Memory B cell (primary cell): Measurements from ENCODE around the gene LEKR1.
"Not testable (repeated sequence)": the region's sequence is repeated elsewhere in the genome, so short reads cannot be mapped to it uniquely, and the experiment has no call there.

Source experiments
- ATAC-seq: fragments of 150-1000 bp; cut with Tn5 transposase; 2 replicates; pipeline ENCODE4 v1.10.0; 2021; ENCODE audit warnings: low read depth, mild to moderate bottlenecking, moderate library complexity
- DNase-seq, 2 donors: peaks; one replicate each; pipeline ENCODE4 v3.0.0; 2022; ENCODE audit warnings: low spot score in 2 of 2
- H3K27ac Mint-ChIP-seq: one replicate; pipeline ENCODE4 v1.8.0; 2022; ENCODE audit warnings: mild to moderate bottlenecking, moderate library complexity, mixed read lengths
- H3K27me3 Mint-ChIP-seq: one replicate; pipeline ENCODE4 v1.8.0; 2022; ENCODE audit warnings: mixed read lengths
- H3K36me3 Mint-ChIP-seq: one replicate; pipeline ENCODE4 v1.8.0; 2022; ENCODE audit warnings: mild to moderate bottlenecking, mixed read lengths
- H3K4me1 Mint-ChIP-seq: one replicate; pipeline ENCODE4 v1.8.0; 2022; ENCODE audit warnings: mixed read lengths
- H3K4me3 Mint-ChIP-seq: one replicate; pipeline ENCODE4 v1.8.0; 2022; ENCODE audit warnings: mild to moderate bottlenecking, moderate library complexity, mixed read lengths
- H3K9me3 Mint-ChIP-seq: one replicate; pipeline ENCODE4 v1.8.0; 2022; ENCODE audit warnings: mixed read lengths

The LEKR1 gene

DNA sequence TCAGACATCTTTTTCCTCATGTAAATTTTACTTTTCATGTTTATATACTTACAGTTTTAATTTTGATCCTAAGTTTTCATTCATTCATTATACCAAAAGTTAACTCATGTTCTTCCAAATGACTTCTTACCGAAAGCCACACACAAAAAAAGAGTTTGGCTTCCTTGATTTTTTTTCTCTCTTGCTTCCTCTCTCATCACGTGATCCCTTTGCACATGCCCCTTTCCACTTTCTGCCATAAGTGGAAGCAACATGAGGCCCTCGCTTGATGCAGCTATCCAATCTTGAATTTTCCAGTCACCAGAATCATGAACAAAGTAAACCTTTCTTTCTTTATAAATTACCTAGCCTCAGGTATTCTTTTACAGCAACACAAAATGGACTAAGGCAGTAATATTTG lies 93.7 kb downstream of the LEKR1 start:
- H3K36me3 Mint-ChIP-seq = peaks cover 8% of the 10 kb centered on the region
- H3K27me3 Mint-ChIP-seq = no peaks in the 10 kb centered on the region
- peaks cover 4% of the 10 kb centered on the region for H3K9me3 Mint-ChIP-seq
- H3K4me3 Mint-ChIP-seq = no peak overlapping the region
- ATAC-seq (no peak), DNase-seq (no peak)
- H3K4me1 Mint-ChIP-seq = no peaks in the 10 kb centered on the region
- H3K27ac Mint-ChIP-seq = no peak overlapping the region

DNA sequence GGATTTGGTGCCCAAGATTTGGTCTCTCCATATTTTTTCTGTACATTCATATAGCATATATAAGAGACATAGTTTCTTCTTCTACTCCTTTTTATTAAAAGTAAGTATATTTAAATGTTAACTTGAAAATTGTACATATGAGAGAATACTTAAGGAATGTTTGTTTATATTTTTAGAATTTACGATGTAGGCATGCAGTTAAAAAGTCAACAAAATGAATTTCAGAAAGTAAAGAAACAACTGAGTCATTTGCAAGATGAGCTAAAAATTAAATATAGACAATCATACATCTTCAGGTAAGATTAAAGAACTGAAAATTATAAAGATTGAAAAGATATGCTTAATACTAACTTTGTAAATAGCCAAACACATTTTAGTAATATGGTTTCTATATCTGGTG lies 94.2 kb downstream of the LEKR1 start:
- DNase-seq = no peak
- peaks cover 7% of the 10 kb centered on the region for H3K36me3 Mint-ChIP-seq
- no peak overlapping the region for H3K27ac Mint-ChIP-seq
- H3K4me3 Mint-ChIP-seq = no peak overlapping the region
- no peak for ATAC-seq
- no peaks in the 10 kb centered on the region for H3K4me1 Mint-ChIP-seq
- H3K27me3 Mint-ChIP-seq = no peaks in the 10 kb centered on the region
- H3K9me3 Mint-ChIP-seq = peaks cover 4% of the 10 kb centered on the region

DNA sequence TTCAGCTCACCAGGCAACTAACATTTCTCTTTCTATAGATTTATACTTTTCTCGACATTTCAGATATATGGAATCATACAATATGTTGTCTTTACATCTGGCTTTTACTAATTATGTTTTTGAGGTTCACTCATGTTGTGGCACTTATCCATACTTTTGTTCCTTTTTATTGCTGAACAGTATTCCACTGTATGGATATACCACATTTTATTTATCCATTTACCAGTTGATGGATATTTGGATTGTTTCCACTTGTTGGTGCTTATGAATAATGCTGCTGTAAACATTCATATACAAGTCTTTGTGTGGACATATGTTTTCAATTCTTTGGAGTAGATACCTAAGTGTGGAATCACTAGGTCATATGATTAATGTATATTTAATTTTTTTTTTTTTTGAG lies 97.2 kb downstream of the LEKR1 start:
- peaks cover 7% of the 10 kb centered on the region for H3K9me3 Mint-ChIP-seq
- H3K36me3 Mint-ChIP-seq = peaks cover 7% of the 10 kb centered on the region
- ATAC-seq = no peak
- no peaks in the 10 kb centered on the region for H3K4me1 Mint-ChIP-seq
- no peak for DNase-seq
- no peaks in the 10 kb centered on the region for H3K27me3 Mint-ChIP-seq
- no peak overlapping the region for H3K27ac Mint-ChIP-seq
- no peak overlapping the region for H3K4me3 Mint-ChIP-seq

DNA sequence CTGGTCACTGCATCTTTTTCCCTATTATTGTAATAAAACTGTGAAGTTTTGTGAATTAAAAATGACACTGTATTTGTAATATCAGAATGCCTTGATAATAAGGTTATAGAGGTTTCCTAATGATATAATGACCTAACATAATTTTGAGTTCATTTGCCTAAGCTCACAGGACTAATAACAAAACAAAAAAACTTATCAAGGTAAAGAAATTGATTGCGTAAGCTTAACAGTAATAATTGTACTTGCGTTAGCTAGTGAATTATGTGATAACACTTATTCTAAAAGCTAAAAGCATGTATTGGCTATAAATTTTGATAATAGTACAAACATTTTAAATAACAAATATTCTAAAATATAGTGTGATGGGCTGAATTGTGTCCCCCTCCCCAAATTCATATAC lies 112.6 kb downstream of the LEKR1 start:
- no peaks in the 10 kb centered on the region for H3K36me3 Mint-ChIP-seq
- H3K27ac Mint-ChIP-seq = no peak overlapping the region
- no peaks in the 10 kb centered on the region for H3K27me3 Mint-ChIP-seq
- no peak overlapping the region for H3K4me3 Mint-ChIP-seq
- no peak for ATAC-seq
- DNase-seq = no peak
- H3K9me3 Mint-ChIP-seq = no peaks in the 10 kb centered on the region
- H3K4me1 Mint-ChIP-seq = no peaks in the 10 kb centered on the region

DNA sequence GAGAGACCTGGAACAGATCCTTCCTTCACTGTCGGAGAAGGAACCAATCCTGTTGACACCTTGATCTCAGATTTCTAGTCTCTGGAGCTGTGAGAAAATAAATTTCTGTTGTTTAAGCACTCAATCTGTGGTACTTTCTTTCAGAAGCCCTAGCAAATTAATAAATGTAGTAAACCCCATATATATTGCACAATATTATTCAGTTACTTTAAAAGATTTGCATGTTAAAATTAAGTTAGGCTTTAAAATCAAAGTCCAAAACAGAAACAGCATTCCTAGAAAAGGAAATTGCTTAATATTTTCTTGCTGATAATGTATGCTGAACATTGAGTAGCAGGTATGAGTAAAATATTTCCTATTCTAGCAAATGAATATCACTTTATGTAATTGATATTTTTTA lies 113.2 kb downstream of the LEKR1 start:
- no peak overlapping the region for H3K27ac Mint-ChIP-seq
- H3K27me3 Mint-ChIP-seq = no peaks in the 10 kb centered on the region
- no peaks in the 10 kb centered on the region for H3K36me3 Mint-ChIP-seq
- H3K4me3 Mint-ChIP-seq = no peak overlapping the region
- no peaks in the 10 kb centered on the region for H3K9me3 Mint-ChIP-seq
- H3K4me1 Mint-ChIP-seq = no peaks in the 10 kb centered on the region
- ATAC-seq (no peak), DNase-seq (no peak)

DNA sequence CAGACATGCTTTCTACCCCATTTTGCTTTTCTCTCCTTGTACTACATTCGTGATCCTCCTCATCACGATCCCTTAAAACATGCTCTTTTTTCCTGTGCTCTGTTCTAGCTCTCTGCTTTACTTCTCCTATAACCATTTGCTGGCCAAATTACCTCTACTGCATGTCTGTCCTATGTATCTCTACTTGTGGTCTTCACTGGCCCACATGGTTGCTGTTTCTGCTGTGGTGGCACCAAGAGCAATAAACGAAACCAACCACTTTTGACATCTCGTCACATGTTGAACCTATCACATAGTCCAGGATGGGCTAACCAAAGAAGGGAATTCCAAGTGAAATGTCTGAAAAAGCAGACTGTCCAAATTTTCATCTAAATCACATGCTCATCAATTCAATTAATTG lies 115.2 kb downstream of the LEKR1 start:
- Mint-ChIP-seq H3K36me3 (no peaks in the 10 kb centered on the region), H3K9me3 (no peaks in the 10 kb centered on the region), H3K27me3 (no peaks in the 10 kb centered on the region), H3K4me1 (no peaks in the 10 kb centered on the region), H3K27ac (no peak overlapping the region), H3K4me3 (no peak overlapping the region)
- ATAC-seq = no peak
- no peak for DNase-seq

DNA sequence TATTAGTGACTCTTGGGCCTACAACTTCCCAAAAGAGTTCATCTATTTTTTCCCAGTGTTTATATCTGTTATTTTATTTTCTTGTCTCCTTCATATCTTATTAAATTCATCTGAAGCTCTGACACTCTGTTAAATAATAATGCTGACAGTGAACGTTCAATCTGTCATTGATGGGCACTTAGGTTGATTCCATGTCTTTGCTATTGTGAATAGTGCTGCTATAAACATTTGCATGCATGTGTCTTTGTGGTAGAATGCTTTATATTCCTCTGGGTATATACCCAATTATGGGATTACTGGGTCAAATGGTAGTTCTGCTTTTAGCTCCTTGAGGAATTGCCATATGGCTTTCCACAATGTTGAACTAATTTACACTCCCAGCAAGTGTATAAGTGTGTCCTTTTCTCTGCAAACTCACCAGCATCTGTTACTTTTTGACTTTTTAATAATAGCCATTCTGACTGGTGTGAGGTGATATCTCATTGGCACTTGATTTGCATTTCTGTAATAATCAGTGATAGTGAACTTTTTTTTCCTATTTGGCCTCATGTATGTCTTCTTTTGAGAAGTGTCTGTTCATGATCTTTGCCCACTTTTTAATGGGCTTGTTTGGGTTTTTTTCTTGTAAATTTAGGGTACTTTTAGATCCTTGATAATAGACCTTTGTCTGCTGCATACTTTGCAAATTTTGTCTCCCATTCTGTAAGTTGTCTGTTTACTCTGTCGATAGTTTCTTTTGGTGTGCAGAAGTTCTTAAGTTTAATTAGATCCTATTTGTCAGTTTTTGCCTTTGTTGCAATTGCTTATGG lies 122.5 kb downstream of the LEKR1 start:
- no peaks in the 10 kb centered on the region for H3K9me3 Mint-ChIP-seq
- H3K27me3 Mint-ChIP-seq = no peaks in the 10 kb centered on the region
- no peak overlapping the region for H3K27ac Mint-ChIP-seq
- no peak overlapping the region for H3K4me3 Mint-ChIP-seq
- peaks cover 6% of the 10 kb centered on the region for H3K4me1 Mint-ChIP-seq
- ATAC-seq (no peak), DNase-seq (no peak)
- no peaks in the 10 kb centered on the region for H3K36me3 Mint-ChIP-seq

DNA sequence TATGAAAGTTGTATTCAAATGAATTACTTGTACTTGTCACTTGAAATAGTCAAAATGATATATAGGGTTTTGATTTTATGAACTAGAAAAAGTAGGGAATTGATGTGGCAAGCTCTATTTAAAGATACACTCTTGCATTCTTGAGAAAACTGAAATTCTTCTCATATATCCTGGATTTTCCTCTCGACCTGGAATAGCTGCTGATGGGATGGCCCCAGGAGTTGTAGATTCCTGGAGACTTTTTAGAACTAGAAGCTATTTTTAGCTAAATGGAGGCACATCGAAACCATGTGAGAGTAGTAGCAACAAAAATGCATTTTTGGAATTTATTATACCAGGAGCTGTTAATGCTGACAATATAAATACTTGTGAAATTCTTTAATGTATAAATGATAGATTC lies 125.9 kb downstream of the LEKR1 start:
- Mint-ChIP-seq H3K9me3 (no peaks in the 10 kb centered on the region), H3K27ac (no peak overlapping the region), H3K36me3 (no peaks in the 10 kb centered on the region), H3K4me1 (peaks cover 11% of the 10 kb centered on the region), H3K4me3 (no peak overlapping the region), H3K27me3 (peaks cover 6% of the 10 kb centered on the region)
- ATAC-seq (no peak), DNase-seq (no peak)

DNA sequence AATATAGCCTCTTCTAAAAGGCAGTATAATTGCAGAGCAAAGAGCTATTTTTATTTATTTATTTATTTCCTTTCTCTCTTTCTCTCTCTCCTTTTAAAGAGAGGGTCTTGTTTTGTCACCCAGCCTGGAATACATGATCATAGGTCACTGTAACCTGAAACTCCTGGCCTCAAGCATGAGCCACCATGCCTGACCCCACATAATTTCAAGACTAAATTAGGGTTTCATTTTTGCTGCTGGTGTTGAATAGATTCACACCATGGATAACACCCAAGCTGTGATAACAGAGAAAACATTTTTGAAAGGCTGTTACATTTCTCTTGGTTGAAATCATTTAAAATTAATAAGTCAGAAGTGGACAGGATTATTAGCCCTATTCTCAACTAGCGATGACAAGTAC lies 131.6 kb downstream of the LEKR1 start:
- Mint-ChIP-seq H3K27me3 (peaks cover 6% of the 10 kb centered on the region), H3K36me3 (no peaks in the 10 kb centered on the region), H3K4me1 (peaks cover 8% of the 10 kb centered on the region), H3K4me3 (no peak overlapping the region), H3K9me3 (no peaks in the 10 kb centered on the region), H3K27ac (no peak overlapping the region)
- no peak for DNase-seq
- no peak for ATAC-seq

DNA sequence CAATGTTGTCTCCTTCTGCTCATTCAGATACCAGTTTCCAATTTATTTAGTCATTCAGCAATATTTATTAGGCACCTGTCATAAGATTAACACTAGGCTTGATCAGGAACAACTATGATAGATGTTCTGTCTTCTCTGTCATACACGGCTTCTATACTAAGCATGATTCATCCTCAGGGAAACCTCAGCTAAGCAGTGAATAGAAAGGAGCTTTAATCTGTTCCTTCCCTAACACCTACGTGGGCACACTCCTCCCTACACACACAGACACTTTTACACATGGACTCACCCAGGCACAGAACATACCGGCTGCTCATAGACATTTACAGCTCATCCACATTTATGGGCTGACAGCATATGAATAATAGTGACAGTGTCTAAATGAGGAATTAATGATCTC lies 136.9 kb downstream of the LEKR1 start:
- Mint-ChIP-seq H3K4me3 (no peak overlapping the region), H3K4me1 (peaks cover 3% of the 10 kb centered on the region), H3K9me3 (peaks cover 1% of the 10 kb centered on the region), H3K27me3 (peaks cover 3% of the 10 kb centered on the region), H3K36me3 (peaks cover 2% of the 10 kb centered on the region), H3K27ac (no peak overlapping the region)
- ATAC-seq (no peak), DNase-seq (no peak)

DNA sequence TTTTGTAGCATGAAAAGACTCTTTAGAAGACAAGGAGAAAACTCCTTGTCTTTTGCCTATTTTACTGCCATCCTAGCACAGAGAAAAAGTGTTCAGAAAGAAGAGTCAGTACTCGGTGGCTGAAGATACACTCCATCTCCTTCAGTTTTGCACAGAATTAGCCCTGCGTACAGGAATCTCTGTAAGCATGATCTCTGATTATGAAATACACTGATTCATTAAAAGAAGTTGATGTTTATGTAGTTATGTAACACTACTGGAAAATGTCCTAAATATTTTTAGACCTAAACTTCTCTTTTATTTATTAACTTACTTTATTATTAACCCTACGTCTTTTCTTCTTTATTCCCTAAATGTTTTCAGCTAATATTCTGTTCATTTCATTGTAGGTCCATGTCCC lies 138.4 kb downstream of the LEKR1 start:
- Mint-ChIP-seq H3K27me3 (peaks cover 3% of the 10 kb centered on the region), H3K9me3 (peaks cover 1% of the 10 kb centered on the region), H3K27ac (no peak overlapping the region), H3K4me1 (no peaks in the 10 kb centered on the region), H3K4me3 (no peak overlapping the region), H3K36me3 (peaks cover 2% of the 10 kb centered on the region)
- DNase-seq (no peak), ATAC-seq (no peak)

DNA sequence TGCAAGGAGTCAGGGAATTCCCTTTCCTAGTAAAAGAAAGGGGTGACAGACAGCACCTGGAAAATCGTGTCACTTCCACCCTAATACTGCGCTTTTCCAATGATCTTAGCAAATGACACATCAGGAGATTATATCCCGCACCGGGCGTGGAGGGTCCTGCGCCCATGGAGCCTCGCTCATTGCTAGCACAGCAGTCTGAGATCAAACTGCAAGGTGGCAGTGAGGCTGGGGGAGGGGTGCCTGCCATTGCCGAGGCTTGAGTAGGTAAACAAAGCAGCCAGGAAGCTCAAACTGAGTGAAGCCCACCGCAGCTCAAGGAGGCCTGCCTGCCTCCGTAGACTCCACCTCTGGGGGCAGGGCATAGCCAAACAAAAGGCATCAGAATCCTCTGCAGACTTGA lies 140.2 kb downstream of the LEKR1 start:
- DNase-seq, H3K4me3 Mint-ChIP-seq, H3K27me3 Mint-ChIP-seq, ATAC-seq, H3K9me3 Mint-ChIP-seq, H3K36me3 Mint-ChIP-seq, H3K27ac Mint-ChIP-seq, H3K4me1 Mint-ChIP-seq: not testable (repeated sequence)

DNA sequence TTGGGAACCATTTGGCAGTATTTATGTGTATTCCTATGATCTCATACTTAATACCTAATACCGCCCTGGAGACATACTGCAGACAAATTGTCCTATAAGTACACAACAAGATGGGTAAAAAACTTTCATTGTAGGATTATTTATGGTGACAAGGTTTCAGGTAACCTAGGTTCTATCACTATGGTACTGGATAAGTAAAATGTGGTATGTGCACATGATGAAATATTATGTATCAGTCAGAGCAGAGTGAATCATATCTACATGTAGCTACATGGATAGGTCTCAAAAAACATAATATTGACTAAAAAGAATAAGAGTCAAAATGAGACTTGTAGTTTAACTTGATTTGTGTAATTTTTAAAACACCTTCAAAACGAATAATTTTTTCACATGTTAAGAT lies 147.8 kb downstream of the LEKR1 start:
- Mint-ChIP-seq H3K36me3 (no peaks in the 10 kb centered on the region), H3K9me3 (peaks cover 1% of the 10 kb centered on the region), H3K4me1 (peaks cover 20% of the 10 kb centered on the region), H3K27me3 (no peaks in the 10 kb centered on the region), H3K4me3 (no peak overlapping the region), H3K27ac (no peak overlapping the region)
- DNase-seq (no peak), ATAC-seq (no peak)

DNA sequence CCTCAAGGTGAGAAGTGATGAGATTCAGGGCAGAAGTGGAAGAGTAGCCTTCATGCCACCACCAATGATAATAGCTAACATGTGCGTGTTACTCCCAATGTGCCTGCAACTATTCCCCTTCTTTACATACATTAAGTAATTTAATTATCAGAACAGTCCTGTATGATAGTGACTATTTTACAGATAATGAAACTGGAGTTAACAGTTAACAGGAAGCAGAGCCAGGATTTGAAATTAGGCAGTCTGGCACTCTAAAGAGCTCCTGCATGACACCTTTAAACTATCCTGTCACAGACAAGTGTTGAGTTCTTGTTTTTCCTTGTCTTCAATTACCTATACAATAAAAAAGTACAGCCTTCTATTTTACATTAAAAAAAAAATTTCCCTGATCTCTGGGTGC lies 148.8 kb downstream of the LEKR1 start:
- H3K36me3 Mint-ChIP-seq = no peaks in the 10 kb centered on the region
- DNase-seq = no peak
- no peaks in the 10 kb centered on the region for H3K27me3 Mint-ChIP-seq
- no peak overlapping the region for H3K4me3 Mint-ChIP-seq
- ATAC-seq = no peak
- H3K9me3 Mint-ChIP-seq = peaks cover 1% of the 10 kb centered on the region
- peak overlapping the region; percentile 18 for H3K27ac Mint-ChIP-seq
- H3K4me1 Mint-ChIP-seq = peaks cover 23% of the 10 kb centered on the region

DNA sequence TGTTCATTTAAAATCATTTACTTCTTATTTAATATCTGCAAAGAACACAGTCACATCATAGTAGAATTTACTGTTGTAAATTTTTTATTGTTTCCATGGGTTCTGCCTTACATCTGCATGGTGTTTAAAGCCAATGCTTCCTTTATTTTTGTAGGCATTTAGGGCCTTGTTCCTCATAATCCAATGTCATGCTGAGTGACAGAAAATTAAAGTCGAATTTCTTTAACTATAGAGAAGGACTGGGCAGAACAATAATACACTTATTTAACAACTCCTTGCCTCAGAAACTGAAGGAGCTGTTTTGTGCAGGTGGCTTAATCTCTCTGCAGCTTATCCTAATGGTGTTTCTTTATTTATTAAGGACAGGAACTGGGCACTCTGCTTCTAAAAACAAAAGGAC lies 149.6 kb downstream of the LEKR1 start:
- no peaks in the 10 kb centered on the region for H3K36me3 Mint-ChIP-seq
- H3K27ac Mint-ChIP-seq = no peak overlapping the region
- H3K27me3 Mint-ChIP-seq = no peaks in the 10 kb centered on the region
- peaks cover 26% of the 10 kb centered on the region for H3K4me1 Mint-ChIP-seq
- H3K4me3 Mint-ChIP-seq = no peak overlapping the region
- no peak for ATAC-seq
- DNase-seq = no peak
- H3K9me3 Mint-ChIP-seq = peaks cover 1% of the 10 kb centered on the region
